Stimulated activated CD8-positive, alpha-beta memory T cell treated with anti-CD3 and anti-CD28 coated beads, Interleukin-15, amount 100 ng/mL, for 24 hours (primary cell): ENCODE results near the gene ACSL1.
"Not testable (repeated sequence)": the region's sequence is repeated elsewhere in the genome, so short reads cannot be mapped to it uniquely, and the experiment has no call there.

ENCODE experiments used
- DNase-seq: peaks from one replicate; pipeline ENCODE4 v3.0.0-alpha.2; 2020; ENCODE audit warnings: low read depth

ACSL1 gene

DNA sequence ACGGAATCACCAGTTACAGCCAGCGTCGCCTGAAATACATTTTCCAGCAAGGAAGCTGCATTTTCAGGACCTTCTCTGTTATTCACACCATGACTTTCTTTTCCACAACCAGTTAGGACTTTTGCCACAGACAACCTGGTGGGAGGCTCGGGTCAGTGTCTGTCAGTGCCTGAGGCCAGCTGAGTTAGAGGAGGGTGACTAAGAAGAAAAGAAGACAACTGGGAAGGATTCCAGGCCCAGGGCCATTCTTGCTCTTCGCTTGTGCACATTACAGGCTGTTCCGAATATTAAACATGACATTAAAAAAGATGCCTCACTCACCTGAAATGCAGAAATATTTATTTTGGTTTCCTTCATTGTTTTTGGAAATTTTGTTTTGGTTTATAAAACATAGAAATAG, 70.5 kb downstream of the ACSL1 start:
- no peak for DNase-seq

DNA sequence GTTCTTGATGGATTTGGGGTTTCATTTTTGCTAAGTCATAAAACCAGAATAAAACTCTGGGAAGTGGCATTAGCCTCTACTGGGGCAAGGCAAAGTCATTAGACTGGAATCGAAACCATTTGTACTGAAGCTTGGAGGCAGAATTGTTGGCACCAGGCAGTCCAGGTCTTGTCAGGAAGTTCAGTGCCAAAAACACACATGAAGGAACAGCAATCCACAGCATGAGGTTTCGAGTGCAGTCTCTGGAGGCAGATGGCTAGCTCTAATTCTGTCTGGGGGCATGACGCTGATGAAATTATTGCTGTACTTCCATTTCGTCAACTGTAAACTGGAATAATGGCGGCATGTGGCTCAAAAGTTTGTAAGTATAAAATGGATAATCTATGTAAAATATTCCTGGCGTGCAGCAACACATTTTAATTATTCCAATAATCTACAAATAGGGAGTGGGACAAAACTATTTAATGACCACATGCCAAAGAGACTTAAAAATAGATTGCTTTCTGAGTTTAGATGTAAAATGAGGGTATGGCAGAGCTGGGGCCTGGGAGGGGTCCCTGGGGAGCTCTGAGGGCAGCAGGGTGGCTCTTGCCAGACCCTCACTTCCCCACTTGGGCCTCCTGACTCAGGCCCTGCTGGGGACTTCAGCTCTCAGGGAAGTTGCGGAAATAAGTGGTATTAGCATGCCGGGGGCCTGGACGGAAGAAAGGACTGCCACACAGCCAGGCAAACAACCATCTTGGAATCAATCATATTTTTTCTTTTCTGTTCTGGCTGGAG, 73.1 kb downstream of the ACSL1 start:
- DNase-seq, result no peak

DNA sequence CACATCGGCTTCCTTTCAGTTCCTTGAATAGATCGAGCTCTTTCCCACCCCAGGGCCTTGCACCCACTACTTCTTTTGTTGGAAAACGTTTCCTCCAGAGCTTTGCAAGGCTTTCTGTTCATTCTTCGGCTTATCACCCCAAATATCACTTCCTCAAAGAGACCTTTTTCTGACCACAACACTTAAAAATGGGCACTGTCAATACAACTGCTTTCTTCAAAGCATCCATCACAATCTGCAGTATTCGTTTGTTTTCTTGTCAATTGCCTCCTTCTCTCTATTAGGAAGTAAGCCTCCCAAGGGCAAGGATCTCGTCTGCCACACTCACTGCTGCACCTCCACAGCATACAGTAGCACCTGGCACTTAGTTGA, 74.2 kb downstream of the ACSL1 start:
- DNase-seq, result no peak

DNA sequence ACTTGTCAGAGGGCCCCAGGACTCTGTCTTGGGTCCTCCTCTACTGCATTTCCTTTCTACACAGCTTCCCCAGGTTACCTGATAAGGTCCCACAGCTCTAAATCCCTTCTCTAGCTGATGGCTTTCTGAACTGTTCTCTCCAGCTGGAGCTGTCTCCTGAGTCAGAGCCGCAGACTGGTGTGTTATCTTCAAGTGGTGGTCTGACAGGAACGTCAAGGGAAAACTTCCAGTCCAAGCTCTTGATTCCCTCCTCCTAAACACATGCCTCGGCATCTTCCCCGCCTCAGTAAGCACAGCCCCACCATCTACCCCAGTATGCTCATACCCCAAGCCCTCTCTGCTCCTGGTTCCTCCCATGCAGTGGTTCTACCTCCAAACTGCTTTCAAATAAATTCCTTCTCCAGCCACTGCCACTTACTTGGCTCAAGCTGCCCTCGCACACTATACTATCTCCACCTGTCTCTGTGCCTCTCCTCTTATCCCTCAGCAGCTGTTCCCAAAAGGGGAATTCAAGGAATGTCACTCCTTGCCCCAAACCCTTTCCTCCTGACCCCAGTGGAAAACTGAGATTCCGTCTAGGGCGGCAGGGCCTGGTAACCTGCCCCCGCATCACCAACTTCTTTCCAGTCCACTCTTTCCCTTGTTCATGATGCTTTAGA, 74.7 kb downstream of the ACSL1 start:
- no peak for DNase-seq

DNA sequence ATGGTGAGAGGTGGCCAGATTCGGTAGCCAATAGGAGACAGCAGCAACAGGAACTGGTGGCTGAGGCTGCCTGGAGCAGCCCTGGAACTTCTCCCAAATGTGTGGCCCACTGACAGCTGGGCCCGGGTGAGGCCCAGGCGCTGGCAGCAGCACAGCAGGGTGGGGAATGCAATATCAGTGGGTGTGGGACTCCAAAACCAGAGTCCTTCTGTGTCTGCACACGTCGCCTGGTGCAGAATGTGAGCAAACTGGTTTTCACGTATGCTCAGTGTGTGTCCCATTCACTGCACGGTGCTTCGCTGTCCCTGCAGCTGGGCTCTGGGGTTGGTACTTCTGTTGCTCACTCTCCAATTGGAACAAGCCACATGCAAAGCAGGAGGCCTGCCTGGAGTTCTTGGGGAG, 77.5 kb downstream of the ACSL1 start:
- DNase-seq, result no peak

DNA sequence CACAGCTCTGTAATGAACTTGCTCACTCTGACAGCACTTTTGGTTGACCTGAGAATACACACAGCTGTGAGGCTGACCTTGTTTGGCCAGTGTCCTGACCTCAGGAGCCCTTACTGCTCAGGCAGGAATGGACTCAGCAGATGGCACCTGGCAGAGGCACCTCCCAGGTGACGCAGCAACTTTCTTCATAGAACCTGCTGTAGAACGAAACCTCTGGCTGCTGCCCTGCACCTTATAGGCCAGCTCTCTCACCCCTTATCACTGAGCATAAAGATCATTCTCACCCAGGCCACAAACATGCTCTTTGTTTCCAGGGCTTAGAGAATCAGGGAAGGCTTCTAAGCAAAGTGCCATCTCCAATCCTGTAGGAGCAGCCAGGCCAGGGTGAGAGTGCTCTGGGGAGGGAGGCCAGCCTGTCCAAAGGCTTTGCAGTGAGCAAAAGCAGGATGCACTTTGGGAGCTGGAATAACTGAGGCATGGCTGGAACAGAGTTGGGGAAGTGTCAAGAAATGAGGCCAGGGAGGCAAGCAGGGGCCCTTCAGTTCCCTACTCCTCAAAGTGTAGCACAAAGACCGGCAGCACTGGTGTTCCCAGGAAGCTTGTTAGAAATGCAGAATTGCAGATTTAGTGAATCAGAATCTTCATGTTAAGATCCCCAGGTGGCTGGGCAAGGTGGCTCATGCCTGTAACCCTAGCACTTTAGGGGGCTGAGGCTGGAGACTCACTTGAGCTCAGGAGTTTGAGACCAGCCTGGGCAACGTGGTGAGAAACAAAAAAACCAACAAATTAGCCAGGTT, 78.5 kb downstream of the ACSL1 start:
- no peak for DNase-seq

DNA sequence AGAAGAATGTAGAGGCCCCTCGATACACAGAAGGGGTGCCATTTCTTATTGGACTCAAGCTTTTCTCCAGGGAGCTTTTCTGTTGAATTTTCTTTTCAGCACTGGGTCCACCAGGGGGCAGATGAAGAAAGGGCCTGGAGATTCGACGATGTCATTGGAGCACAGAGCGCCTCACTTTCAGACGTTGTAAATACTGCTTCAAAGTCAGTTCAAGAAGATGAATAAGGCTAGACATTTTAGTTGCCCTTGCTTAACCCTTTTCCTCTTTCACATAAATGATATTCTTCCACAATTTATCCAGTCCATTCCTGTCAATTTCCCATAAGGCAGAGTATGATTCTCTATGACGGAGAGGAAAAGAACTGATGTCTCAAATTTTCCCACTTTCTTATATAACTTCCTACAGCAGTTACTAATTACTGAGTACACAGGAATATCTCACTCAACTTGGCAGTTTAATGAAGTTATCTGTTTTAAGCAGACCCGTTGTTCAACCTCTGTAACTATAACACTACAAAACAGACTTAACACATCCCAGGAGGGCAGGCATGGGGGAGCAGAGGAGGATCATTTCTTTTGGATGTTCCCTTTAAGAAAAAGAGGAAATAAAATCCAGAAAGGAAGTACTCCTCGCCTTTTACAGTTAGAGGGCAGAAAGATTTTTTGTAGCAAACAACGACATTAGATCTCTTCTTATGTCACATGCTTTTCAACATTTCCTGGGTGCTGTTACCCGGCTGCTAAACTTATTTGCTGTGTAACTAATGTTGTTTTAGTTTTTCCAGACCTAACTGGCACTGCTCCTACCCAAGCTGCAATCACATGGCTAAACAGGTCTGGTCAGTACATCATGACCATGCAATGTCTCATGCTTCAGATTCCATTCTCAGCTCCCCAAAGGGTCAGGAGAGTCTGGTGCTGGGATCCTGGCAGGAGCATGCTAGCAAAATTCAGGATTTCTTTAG, 79.7 kb downstream of the ACSL1 start:
- DNase-seq, result peak; percentile 28

DNA sequence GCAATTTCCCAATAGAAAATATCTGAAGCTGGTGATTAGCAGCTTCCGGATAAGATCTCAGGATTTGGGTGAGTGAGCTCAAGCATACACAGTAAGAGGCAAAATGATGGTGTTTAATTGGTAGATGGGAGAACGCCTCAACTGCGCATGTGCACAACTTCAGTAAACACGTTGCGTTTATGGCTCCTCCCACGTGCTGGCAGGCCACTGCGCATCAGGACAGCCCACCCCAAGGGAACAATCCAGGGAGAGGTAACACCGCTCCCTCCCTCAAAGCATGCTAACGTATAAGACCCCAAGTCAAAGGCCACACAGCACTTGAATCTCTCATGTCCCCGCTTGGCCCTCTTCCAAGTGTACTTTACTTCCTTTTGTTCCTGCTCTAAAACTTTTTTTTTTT, 81.5 kb downstream of the ACSL1 start:
- DNase-seq, result no peak

DNA sequence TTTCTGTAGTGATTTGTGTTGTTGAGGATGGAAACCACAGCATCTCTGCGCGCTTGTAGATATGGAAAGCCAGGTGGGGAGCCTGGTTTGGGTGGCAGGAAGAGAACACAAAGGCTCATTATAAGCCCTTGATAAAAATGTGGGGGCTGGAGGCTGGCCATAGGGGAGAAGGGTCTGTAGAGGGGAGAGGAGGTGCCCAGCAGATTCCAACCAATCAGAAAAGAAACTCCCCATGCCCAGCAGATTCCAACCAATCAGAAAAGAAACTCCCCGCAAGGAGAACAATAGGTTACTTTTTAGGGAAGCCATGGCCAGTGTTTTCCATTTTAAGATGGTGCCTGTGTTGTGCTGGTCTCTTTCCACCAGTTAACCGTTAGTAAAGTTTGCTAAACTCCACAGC, 82.1 kb downstream of the ACSL1 start:
- DNase-seq, result no peak

DNA sequence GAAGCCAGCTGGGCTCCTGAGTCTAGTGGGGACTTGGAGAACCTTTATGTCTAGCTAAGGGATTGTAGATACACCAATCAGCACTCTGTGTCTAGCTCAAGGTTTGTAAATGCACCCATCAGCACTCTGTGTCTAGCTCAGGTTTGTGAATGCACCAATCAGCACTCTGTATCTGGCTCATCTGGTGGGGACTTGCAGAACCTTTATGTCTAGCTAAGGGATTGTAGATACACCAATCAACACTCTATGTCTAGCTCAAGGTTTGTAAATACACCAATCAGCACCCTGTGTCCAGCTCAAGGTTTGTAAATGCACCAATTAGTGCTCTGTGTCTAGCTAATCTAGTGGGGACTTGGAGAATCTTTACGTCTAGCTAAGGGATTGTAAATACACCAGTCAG, 84.1 kb downstream of the ACSL1 start:
- DNase-seq, result not testable (repeated sequence)

DNA sequence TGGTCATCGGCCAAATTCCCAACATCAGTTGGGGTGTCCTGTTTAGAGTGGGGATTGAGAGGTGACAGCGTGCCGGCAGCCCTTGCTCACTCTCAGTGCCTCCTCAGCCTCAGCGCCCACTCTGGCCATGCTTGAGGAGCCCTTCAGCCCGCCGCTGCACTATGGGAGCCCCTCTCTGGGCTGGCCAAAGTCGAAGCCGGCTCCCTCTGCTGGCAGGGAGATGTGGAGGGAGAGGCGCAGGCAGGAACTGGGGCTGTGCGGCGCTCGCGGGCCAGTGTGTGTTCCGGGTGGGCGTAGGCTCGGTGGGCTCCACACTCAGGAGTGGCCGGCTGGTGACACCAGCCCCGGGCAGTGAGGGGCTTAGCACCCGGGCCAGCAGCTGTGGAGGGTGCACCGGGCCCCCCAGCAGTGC, 84.8 kb downstream of the ACSL1 start:
- DNase-seq, result no peak

DNA sequence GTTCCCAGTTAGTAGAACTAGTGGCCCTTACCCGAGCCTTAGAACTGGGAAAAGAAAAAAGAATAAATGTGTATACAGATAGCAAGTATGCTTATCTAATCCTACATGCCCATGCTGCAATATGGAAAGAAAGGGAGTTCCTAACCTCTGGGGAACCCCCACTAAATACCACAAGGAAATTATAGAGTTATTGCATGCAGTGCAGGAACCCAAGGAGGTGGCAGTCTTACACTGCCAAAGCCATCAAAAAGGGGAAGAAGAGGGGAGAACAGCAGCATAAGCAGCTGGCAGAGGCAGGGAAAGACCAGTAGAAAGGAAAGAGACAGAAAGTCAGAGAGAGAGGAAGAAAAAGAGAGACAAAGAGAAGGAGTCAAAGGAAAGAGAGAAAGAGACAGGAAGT, 86.2 kb downstream of the ACSL1 start:
- not testable (repeated sequence) for DNase-seq

DNA sequence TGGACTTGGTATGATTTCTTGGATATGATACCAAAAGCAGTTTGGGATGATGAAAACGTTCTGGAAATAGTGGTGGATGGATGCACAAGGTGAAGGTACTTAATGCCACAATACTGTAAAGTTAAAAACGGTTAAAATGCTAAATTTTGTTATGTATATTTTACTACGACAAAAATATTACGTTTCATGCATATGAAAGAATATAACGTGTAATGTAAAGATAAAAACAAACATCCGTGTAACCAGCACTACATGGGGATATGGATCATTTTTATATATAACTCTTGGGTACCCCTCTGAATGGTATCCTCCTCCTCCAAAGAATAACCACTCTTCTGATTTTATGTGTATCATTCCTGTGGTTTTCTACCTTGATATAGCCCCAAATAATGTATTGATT, 91.0 kb downstream of the ACSL1 start:
- DNase-seq, result no peak

DNA sequence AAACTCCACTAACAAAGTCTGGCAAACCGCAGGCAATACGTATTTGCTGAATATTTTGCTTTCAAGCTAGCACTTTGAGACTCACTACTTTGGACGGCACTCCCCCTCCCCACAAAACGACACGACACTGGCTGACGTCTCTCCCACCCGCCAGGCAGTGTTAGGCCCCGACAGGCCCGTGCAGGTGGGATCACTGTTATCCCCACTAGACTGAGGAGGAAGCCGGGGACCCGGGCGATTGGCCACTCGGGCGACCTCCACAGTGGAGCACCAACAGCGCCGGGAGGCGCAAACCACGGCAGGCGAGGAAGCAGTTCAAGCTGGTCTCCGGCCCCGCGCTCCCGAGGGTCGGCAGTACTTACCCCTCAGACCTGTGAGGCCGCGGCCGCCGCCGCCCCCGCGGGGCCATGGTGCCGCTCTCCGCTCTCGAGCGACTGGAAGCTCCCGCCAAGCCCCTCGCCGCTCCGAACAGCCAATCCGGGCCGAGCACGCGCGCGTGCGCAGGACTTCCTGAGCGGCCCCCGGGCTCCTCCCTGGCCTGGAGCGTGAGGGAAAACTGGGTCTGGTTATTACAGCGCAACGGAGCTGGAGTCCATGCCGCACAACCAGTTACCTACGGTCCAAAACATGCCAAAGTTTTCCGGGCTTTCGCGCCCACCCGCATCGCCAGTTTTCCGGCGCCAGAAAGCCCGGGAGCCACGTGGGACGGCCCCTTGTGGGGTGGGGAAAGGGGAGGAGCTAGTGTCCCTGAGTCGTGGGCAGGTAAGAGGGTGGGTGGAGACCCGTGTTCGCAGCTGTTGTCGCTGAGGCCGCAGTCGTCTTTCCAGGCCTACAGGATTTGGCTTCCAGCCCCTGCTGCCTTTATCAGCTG, 91.9 kb downstream of the ACSL1 start, which contains the start of gene CENPU:
Gene CENPU, minus strand, starts transcription at position 443 of the 871 bp plus-strand sequence. Its CDS starts 34 bp downstream, at position 409.
- DNase-seq, result peak; percentile 85

DNA sequence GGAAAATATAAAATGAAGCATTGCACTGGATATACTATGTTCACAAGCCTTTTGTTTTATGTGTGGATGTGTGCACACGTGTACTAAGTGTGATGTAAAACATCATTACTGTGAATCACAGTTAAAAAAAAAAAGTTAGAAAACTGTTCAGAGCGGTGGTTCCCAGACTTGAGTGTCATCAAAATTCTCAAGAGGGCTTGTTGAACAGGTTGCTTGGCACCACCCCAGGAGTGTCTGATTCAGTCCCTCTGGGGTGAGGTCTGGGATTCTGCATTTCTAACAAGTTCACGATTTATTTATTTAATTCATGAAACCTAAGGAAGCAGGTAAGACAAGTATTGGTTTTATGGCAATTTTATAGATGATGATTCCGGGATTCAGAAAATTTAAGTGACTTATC, 93.6 kb downstream of the ACSL1 start:
- DNase-seq, result no peak

DNA sequence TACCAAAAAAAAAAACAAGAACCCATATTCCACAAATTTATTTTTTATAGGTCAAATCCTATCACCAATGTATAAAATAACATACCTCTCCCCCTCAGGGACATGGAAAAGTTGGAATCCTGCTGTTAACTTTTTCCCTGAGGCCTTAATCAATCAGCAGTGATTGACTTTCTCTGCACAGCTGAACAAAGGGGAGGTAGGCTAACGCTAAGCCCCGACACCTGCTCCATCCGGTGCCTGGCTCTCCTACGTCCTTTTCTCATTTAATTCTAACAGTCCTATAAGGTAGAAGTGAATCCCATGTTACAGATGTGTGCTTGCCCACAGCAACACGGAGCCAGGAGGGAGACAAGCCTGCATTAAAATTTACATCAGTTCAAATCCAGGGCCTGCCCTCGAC, 94.7 kb downstream of the ACSL1 start:
- no peak for DNase-seq

DNA sequence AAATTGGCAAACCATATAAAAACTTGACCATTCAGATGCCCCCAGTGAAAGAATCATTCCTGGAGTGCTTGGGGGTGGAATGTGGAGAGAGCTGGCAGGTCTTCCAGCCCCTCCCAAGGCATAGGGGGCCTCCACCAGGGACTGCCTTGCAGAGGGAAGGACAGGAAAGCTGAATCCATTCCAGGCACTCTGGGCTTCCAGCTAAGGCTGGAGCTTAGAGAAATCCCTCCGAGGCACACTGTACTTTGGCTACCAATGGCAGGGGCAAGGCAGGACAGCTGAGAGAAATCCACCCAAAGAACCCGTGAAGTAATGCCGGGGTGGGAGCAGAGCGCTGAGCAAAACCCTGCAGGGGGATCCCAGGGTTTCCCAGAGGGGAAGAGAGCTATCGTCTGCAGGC, 95.8 kb downstream of the ACSL1 start:
- no peak for DNase-seq

DNA sequence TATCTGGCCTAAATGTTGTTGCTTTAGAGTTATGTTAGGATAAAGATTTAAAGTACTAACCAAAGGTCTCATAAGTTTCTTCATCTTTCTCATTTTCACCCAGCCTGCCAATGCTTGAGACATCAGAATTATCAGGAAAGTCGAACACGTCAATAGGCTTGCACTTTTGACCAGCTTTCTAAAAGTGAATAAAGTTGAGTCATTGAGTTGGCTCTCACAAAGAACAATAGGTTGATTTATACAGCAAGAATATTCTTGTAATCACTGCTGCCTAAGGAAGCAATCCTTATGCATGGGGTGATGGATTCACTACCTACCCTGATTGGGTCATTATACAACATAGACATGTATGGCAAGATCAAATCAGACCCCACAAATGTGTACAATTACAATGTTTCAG, 96.9 kb downstream of the ACSL1 start:
- DNase-seq, result no peak

DNA sequence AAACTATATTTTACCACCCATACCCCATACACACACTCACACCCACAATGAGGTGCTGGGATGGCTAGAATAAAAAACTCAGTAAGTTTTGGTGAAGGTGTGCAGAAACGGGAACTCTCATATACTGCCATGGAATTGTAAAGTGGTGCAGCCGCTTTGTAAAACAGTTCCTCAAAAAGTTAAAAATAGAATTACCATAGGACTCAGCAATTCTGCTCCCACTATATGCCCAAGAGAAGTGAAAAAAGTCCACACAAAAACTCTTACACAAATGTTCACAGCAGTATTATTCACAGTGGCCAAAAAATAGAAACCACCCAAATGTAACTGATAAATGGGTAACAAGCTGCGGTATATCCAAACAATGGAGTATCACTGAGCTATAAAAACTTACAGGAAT, 98.3 kb downstream of the ACSL1 start:
- no peak for DNase-seq

DNA sequence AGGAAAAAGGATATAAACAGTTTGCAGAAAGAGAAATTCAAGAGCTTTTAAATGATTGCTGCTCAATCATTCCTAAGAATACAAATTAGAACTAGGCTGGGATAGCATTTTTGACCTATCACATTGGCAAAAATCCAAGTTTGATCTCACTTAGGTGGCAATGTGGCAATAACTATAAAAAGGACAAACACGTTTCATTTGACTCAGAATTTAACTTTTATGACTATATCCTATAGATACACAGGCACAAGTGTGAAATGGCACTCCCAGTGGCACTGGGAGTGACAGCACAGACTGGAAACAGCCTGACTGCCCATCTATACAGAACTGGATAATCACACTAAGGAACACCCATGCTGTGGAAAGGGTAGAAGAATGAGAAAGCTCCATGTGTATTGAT, 103.0 kb downstream of the ACSL1 start:
- DNase-seq, result no peak

DNA sequence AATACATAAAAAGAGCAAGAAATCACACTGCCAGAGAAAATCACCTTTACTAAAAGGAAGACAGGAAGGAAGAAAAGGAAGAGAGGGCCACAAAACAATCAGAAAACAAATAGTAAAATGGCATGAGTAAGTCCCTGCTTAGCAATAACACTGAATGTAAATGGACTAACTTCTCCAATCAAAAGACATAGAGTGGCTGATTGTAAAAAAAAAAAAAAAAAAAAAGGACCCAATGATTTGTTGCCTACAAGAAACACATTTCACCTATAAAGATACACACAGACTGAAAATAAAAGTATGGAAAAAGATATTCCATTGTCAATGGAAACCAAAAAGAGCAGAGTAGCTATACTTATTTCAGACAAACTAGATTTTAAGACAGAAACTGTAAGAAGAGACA, 104.5 kb downstream of the ACSL1 start:
- DNase-seq, result no peak
